GM21390 (cell line): ENCODE results near the gene TMEM44.
"Not testable (repeated sequence)": the region's sequence is repeated elsewhere in the genome, so short reads cannot be mapped to it uniquely, and the experiment has no call there.

Source experiments
- ATAC-seq: cut with Tn5 transposase; IDR thresholded peaks from one replicate; pipeline ENCODE4 v1.9.1; 2021; ENCODE audit not compliant: unreplicated experiment

The TMEM44 gene

GRCh38 chr3:194556086-194557056, 76.8 kb downstream of the TMEM44 start:
- ATAC-seq, result no peak

GRCh38 chr3:194555175-194556062, 77.8 kb downstream of the TMEM44 start:
- ATAC-seq, result no peak

GRCh38 chr3:194554473-194555123, 78.6 kb downstream of the TMEM44 start:
- no peak for ATAC-seq

GRCh38 chr3:194552327-194552949, 80.8 kb downstream of the TMEM44 start:
- no peak for ATAC-seq

- ATAC-seq, result no peak
Observed at GRCh38 chr3:194549853-194550252, 83.4 kb downstream of the TMEM44 start.

- ATAC-seq, result no peak
Observed at GRCh38 chr3:194548346-194549321, 84.6 kb downstream of the TMEM44 start.

GRCh38 chr3:194547042-194547441, 86.2 kb downstream of the TMEM44 start:
- ATAC-seq, result no peak

- ATAC-seq, result not testable (repeated sequence)
Observed at GRCh38 chr3:194545538-194545937, 87.7 kb downstream of the TMEM44 start.

GRCh38 chr3:194543550-194543949, 89.7 kb downstream of the TMEM44 start:
- ATAC-seq, result no peak

GRCh38 chr3:194541483-194541882, 91.7 kb downstream of the TMEM44 start:
- ATAC-seq, result no peak

GRCh38 chr3:194540274-194540905, 92.8 kb downstream of the TMEM44 start:
- ATAC-seq, result no peak

GRCh38 chr3:194539498-194539897, 93.7 kb downstream of the TMEM44 start:
- no peak for ATAC-seq

- ATAC-seq, result no peak
Observed at GRCh38 chr3:194537732-194538247, 95.4 kb downstream of the TMEM44 start.
